ENCODE results near the gene PIP4K2A. TPM values are rescaled to one million over a fixed set of nuclear protein-coding genes. Genes with fewer than 3 reads are reported as not detected.
"Not testable (repeated sequence)": the region's sequence is repeated elsewhere in the genome, so short reads cannot be mapped to it uniquely, and the experiment has no call there.

The PIP4K2A gene
- total RNA-seq, 4 donors from 2014 or later: 29.3 to 52.4 (median 34.5) TPM

DNA sequence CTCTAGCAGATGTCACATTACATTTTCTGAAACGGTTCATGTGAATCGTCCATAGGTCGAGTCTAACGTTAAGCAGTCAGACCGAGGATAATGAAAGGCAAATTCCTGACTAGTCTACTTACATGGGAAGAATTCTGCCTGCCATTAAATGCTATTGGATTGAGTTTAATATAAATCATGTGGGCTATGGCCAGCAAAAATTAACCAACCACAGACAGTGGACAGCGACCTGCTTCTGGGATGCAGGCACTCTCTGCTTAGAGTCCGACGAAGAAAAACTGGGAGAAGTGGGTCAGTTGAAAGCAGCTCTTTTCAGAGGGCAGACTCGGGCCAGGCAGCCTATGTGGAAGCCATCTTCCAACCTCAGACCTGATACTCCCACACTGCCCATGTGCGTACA, 16.6 kb downstream of the PIP4K2A start:
- Histone ChIP-seq H3K4me3 (no peak overlapping the region), H3K27ac (no peak overlapping the region), H3K9me3 (no peaks in the 10 kb centered on the region), H3K36me3 (no peaks in the 10 kb centered on the region), H3K4me1 (peaks cover 0 to 29% (median 20%) of the 10 kb centered on the region in 4 donors), H3K27me3 (no peaks in the 10 kb centered on the region)
- TF ChIP-seq, protein P1, sequence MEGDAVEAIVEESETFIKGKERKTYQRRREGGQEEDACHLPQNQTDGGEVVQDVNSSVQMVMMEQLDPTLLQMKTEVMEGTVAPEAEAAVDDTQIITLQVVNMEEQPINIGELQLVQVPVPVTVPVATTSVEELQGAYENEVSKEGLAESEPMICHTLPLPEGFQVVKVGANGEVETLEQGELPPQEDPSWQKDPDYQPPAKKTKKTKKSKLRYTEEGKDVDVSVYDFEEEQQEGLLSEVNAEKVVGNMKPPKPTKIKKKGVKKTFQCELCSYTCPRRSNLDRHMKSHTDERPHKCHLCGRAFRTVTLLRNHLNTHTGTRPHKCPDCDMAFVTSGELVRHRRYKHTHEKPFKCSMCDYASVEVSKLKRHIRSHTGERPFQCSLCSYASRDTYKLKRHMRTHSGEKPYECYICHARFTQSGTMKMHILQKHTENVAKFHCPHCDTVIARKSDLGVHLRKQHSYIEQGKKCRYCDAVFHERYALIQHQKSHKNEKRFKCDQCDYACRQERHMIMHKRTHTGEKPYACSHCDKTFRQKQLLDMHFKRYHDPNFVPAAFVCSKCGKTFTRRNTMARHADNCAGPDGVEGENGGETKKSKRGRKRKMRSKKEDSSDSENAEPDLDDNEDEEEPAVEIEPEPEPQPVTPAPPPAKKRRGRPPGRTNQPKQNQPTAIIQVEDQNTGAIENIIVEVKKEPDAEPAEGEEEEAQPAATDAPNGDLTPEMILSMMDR (IDR thresholded peaks at IDR 0.05): no peak
- no peak for TF ChIP-seq EP300 (IDR thresholded peaks at IDR 0.05)
- TF ChIP-seq POLR2A (IDR thresholded peaks at IDR 0.05): no peak
- no peak for DNase-seq (ENCODE audit: low spot score in 2 of 2)
- WGBS, 2 donors: 89 to 92% methylated on average over 10 of the region's 10 CpGs

DNA sequence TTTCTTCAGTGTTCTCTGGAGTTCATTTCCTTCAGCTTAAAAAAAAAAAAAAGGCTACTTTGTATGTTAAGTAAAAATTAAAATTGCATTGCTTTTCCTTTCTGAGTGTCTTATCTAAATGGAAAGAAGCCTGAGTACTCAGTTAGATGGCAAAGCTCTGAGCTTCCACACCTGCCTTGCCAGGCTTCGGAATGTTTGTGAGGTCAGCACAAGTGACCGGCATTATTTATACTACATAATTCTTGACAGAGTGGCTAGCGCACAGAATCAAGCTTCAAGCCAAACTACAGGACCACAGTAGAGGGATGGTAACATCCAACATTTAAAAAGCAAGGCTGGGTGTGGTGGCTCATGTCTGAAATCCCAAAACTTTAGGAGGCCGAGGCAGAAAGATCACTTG, 17.3 kb downstream of the PIP4K2A start:
- H3K9me3 ChIP-seq: no peaks in the 10 kb centered on the region
- no peak for DNase-seq (ENCODE audit: low spot score in 2 of 2)
- 84 to 87% methylated on average over 4 of the region's 4 CpGs for WGBS, 2 donors
- H3K36me3 ChIP-seq: no peaks in the 10 kb centered on the region
- H3K4me1 ChIP-seq: peaks cover 0 to 29% (median 18%) of the 10 kb centered on the region in 4 donors
- H3K4me3 ChIP-seq: no peak overlapping the region
- TF ChIP-seq EP300 (IDR thresholded peaks at IDR 0.05) (no peak), POLR2A (IDR thresholded peaks at IDR 0.05) (no peak)
- TF ChIP-seq, protein P1 (IDR thresholded peaks at IDR 0.05): no peak
- H3K27ac ChIP-seq: no peak overlapping the region
- H3K27me3 ChIP-seq: no peaks in the 10 kb centered on the region

DNA sequence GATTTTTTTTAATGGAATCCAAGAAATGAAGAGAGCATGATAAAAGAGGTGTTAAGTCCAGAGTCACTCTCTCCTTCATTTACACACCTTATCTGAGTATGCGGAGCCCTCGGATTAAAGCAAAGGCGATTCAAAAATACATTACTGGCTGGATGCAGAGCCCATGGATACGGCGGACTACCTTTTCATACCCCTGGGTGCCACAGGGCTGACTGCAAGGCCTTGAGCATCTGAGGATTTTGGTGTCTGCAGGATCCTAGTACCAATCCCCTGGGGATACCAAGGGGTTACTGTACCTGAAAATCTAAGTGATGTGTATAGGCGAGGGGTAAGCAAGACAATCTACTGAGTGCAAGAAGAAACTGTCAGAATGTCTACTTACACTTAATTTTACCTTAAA, 20.5 kb downstream of the PIP4K2A start:
- Histone ChIP-seq H3K27me3 (no peaks in the 10 kb centered on the region), H3K27ac (no peak overlapping the region), H3K36me3 (no peaks in the 10 kb centered on the region), H3K4me1 (peaks cover 0 to 35% (median 10%) of the 10 kb centered on the region in 4 donors), H3K4me3 (no peak overlapping the region), H3K9me3 (no peaks in the 10 kb centered on the region)
- TF ChIP-seq EP300 (IDR thresholded peaks at IDR 0.05) (no peak), POLR2A (IDR thresholded peaks at IDR 0.05) (no peak)
- TF ChIP-seq, protein P1 (IDR thresholded peaks at IDR 0.05): no peak
- WGBS, 2 donors: 95 to 98% methylated on average over 6 of the region's 6 CpGs
- DNase-seq (ENCODE audit: low spot score in 2 of 2): no peak

DNA sequence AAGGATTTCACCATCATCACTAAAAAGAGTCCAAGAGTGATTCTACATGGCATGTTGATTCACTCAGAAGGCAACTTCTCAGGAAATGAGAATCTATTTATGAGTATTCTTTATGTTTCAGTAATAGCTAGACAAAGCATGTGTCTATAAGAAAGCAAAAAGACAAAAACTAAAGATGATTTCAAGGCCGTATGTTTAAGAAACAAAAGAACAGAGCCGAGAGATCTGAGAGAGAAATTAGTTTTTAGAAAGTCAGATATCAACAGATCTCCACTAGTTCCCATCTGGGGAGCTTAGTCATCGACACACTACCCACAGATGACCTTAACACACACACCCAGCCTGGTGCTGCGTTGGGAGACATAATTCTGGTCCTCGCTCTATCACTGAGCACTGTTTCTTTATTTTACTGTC, 21.0 kb downstream of the PIP4K2A start:
- no peak for DNase-seq (ENCODE audit: low spot score in 2 of 2)
- H3K4me3 ChIP-seq: no peak overlapping the region
- H3K36me3 ChIP-seq: no peaks in the 10 kb centered on the region
- TF ChIP-seq, protein P1 (IDR thresholded peaks at IDR 0.05): no peak
- TF ChIP-seq POLR2A (IDR thresholded peaks at IDR 0.05) (no peak), EP300 (IDR thresholded peaks at IDR 0.05) (no peak)
- peaks cover 0 to 30% (median 7%) of the 10 kb centered on the region in 4 donors for H3K4me1 ChIP-seq
- no peak overlapping the region for H3K27ac ChIP-seq
- WGBS, 2 donors: 70 to 81% methylated on average over 5 of the region's 5 CpGs
- no peaks in the 10 kb centered on the region for H3K27me3 ChIP-seq
- H3K9me3 ChIP-seq: no peaks in the 10 kb centered on the region

DNA sequence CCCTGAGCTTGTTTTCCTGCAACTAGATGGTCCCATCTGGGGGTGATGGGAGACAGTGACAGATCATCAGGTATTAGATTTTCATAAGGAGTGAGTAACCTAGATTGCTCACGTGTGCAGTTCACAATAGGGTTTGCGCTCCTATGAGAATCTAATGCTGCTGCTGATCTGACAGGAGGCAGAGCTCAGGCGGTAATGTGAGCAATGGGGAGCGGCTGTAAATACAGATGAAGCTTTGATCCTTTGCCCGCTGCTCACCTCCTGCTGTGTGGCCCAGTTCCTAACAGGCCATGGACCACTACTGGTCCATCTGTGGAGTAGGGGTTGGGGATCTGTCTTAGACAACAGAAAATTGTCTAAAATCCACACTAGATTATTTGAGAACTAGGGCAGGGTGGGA, 22.3 kb downstream of the PIP4K2A start:
- 98 to 99% methylated on average over 5 of the region's 5 CpGs for WGBS, 2 donors
- H3K9me3 ChIP-seq; H3K4me3 ChIP-seq; DNase-seq (ENCODE audit: low spot score in 2 of 2); H3K27ac ChIP-seq; H3K36me3 ChIP-seq; H3K27me3 ChIP-seq: not testable (repeated sequence)
- peaks cover 0 to 25% (median 4%) of the 10 kb centered on the region in 4 donors for H3K4me1 ChIP-seq
